NB4 (cell line): ENCODE results near the gene CNEP1R1.

ENCODE experiments used
- DNase-seq: peaks from one replicate; pipeline ENCODE4 v3.0.0; 2010; ENCODE audit warnings: low read depth
- H3K4me3 ChIP-seq: one replicate; pipeline ENCODE4 v1.5.1; 2011; ENCODE audit warnings: mild to moderate bottlenecking, low read depth, low read length, moderate library complexity
- MAX ChIP-seq: IDR thresholded peaks from 2 replicates; pipeline ENCODE4 v1.6.1; 2011; ENCODE audit warnings: low read depth, low read length
- MYC ChIP-seq: IDR thresholded peaks from 2 replicates; pipeline ENCODE4 v1.6.1; 2011; ENCODE audit warnings: low read depth, low read length
- POLR2A ChIP-seq: IDR thresholded peaks from 2 replicates; pipeline ENCODE4 v1.6.1; 2011; ENCODE audit warnings: mild to moderate bottlenecking; ENCODE audit not compliant: insufficient read length; ENCODE audit errors: extremely low read depth
- TF ChIP-seq, protein P1 (sequence below): IDR thresholded peaks from one replicate; pipeline ENCODE4 v1.5.1; 2012; ENCODE audit warnings: low read depth, low read length

Gene CNEP1R1

DNA sequence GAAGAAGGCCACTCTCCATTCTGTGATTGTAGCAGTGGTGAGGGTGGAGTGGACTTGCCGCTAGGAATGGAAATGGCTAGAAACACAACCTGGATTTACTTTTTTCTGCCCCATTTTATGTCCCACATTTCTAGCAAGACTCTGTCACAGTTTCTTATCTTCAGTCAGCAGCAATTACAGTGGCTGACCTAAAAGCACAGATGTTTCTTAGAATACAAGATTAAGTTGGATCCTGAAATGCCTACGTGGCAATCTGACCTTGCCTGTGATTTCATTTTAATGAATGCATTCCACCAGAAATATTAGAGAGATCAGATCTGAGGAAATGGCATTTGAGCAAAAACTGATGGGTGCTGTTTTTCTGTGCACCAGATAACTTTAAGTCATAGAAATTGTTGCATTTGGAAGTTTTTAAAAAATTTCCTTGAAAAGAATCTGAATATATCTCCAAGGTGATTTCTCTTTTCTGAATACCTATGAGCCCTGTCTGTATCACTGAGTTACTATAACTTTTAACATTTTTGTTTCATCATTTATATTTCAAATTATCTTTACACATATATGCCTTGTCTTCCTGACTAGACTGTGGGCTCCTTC is 46.1 kb downstream of the CNEP1R1 start:
- no peak overlapping the region for H3K4me3 ChIP-seq
- no peak for TF ChIP-seq MYC
- no peak for TF ChIP-seq POLR2A
- no peak for TF ChIP-seq MAX
- TF ChIP-seq, protein P1, sequence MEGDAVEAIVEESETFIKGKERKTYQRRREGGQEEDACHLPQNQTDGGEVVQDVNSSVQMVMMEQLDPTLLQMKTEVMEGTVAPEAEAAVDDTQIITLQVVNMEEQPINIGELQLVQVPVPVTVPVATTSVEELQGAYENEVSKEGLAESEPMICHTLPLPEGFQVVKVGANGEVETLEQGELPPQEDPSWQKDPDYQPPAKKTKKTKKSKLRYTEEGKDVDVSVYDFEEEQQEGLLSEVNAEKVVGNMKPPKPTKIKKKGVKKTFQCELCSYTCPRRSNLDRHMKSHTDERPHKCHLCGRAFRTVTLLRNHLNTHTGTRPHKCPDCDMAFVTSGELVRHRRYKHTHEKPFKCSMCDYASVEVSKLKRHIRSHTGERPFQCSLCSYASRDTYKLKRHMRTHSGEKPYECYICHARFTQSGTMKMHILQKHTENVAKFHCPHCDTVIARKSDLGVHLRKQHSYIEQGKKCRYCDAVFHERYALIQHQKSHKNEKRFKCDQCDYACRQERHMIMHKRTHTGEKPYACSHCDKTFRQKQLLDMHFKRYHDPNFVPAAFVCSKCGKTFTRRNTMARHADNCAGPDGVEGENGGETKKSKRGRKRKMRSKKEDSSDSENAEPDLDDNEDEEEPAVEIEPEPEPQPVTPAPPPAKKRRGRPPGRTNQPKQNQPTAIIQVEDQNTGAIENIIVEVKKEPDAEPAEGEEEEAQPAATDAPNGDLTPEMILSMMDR, result no peak
- no peak for DNase-seq

- DNase-seq, result no peak
- H3K4me3 ChIP-seq, result no peak overlapping the region
- TF ChIP-seq, protein P1, result no peak
- no peak for TF ChIP-seq MYC
- no peak for TF ChIP-seq MAX
- TF ChIP-seq POLR2A, result no peak
Observed at GRCh38 chr16:50072730-50073129, 47.7 kb downstream of the CNEP1R1 start.

- no peak overlapping the region for H3K4me3 ChIP-seq
- DNase-seq, result no peak
- TF ChIP-seq, protein P1, result no peak
- no peak for TF ChIP-seq POLR2A
- TF ChIP-seq MAX, result no peak
- TF ChIP-seq MYC, result no peak
Observed at GRCh38 chr16:50079397-50080140, 54.5 kb downstream of the CNEP1R1 start.

GRCh38 chr16:50081428-50082018 is 56.5 kb downstream of the CNEP1R1 start:
- no peak for TF ChIP-seq MAX
- TF ChIP-seq, protein P1, result no peak
- TF ChIP-seq POLR2A, result no peak
- TF ChIP-seq MYC, result no peak
- DNase-seq, result no peak
- no peak overlapping the region for H3K4me3 ChIP-seq

DNA sequence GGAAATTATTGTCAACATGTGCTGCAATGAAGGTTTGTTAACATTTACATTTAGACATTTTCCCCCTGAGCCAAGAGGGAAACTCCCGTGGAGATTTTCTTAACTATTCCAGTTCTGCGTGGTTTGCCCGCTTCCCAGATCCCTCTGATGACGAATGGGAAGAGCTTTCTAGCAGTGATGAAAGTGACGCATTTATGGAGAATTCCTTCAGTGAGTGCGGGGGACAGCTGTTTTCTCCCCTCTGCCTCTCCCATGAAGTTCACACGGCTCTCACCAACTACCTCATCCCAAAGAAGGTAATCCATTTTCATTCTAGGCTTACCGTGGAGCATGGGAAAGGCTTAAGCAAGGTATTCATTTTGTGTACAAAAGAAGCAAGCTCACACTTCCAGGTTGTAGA is 59.0 kb downstream of the CNEP1R1 start:
- TF ChIP-seq POLR2A (no peak), MYC (no peak), MAX (no peak)
- TF ChIP-seq, protein P1, result no peak
- DNase-seq, result no peak
- H3K4me3 ChIP-seq, result no peak overlapping the region
